Spleen (tissue), 11 donors: ENCODE data around the gene NRXN3. TPM values are rescaled to one million over a fixed set of nuclear protein-coding genes. Genes with fewer than 3 reads are reported as not detected.

Experiments used
- DNase-seq: peaks from one replicate; pipeline ENCODE4 v3.0.0-alpha.2; 2020
- H3K27ac ChIP-seq, 8 donors: fragments of 200-600 bp; sonication (generic) in 7 of 8; 1 replicate in 4 of 8; 2 replicates in 4 of 8; pipeline versions ENCODE4 v1.5.0 to v1.8.0; 2016 to 2021; ENCODE audit warnings: inconsistent platforms in 4 of 8, mild to moderate bottlenecking in 4 of 8, moderate library complexity in 1 of 8
- H3K27me3 ChIP-seq, 7 donors: fragments of 200-600 bp; sonication (generic) in 6 of 7; replicated peaks in 1 of 7; 1 replicate in 4 of 7; 2 replicates in 3 of 7; pipeline versions ENCODE4 v1.5.0 to v1.8.0; 2016 to 2021; ENCODE audit warnings: inconsistent platforms in 3 of 7, mild to moderate bottlenecking in 1 of 7
- H3K36me3 ChIP-seq, 6 donors: fragments of 200-600 bp; sonication (generic) in 5 of 6; 1 replicate in 4 of 6; 2 replicates in 2 of 6; pipeline versions ENCODE4 v1.5.0 to v1.8.0; 2016 to 2021; ENCODE audit warnings: inconsistent platforms in 2 of 6
- H3K4me1 ChIP-seq, 6 donors: fragments of 200-600 bp; sonication (generic) in 5 of 6; 1 replicate in 3 of 6; 2 replicates in 3 of 6; pipeline versions ENCODE4 v1.5.0 to v1.8.0; 2016 to 2021; ENCODE audit warnings: inconsistent platforms in 3 of 6
- H3K4me3 ChIP-seq, 8 donors: fragments of 200-600 bp; sonication (generic) in 7 of 8; 1 replicate in 4 of 8; 2 replicates in 4 of 8; pipeline versions ENCODE4 v1.5.0 to v1.8.0; 2016 to 2021; ENCODE audit warnings: inconsistent platforms in 4 of 8, mild to moderate bottlenecking in 4 of 8, moderate library complexity in 2 of 8
- H3K9me3 ChIP-seq, 8 donors: fragments of 200-600 bp; sonication (generic) in 7 of 8; 1 replicate in 4 of 8; 2 replicates in 4 of 8; pipeline versions ENCODE4 v1.5.0 to v1.8.0; 2016 to 2021; ENCODE audit warnings: inconsistent platforms in 4 of 8
- POLR2A ChIP-seq, 3 donors: fragments of 450-650 bp; IDR thresholded peaks; one replicate each; pipeline ENCODE4 v1.5.1; 2017; ENCODE audit warnings: antibody characterized with exemption in 3 of 3, mild to moderate bottlenecking in 1 of 3
- POLR2AphosphoS5 ChIP-seq, 3 donors: sonication (generic); formaldehyde crosslinking; IDR thresholded peaks; one replicate each; pipeline ENCODE4 v1.5.1; 2017; ENCODE audit warnings: antibody characterized with exemption in 3 of 3
- WGBS, 5 donors: extraction: QIAGEN DNeasy Blood & Tissue Kit in 3 of 5; methylation state at CpG; one replicate each; pipeline versions ENCODE4 v1.1.5 to v1.1.7; 2013 to 2018; 5-methylcytosine and 5-hydroxymethylcytosine counted together
- intact Hi-C: fragments of 100-400 bp; cut with DNase I; formaldehyde crosslinking; loops from one replicate; pipeline ENCODE4 v1.15.0; 2023; ENCODE audit warnings: low total_unique reads
- polyA plus RNA-seq, 3 donors: library from polyadenylated mRNA; stranded (reverse); fragments of 200-250 nt; gene quantifications; one replicate each; pipeline ENCODE4 v1.2.1, GENCODE V29; 2013
- total RNA-seq, 7 donors: library from RNA; depleted of rRNA in 3 of 7; stranded (reverse); fragments of >200 nt in 3 of 7; fragmentation: NEBNext Ultra II Directional in 4 of 7; extraction: Animal tissue kit (Norgen Biotek cat#: 25700) in 4 of 7; gene quantifications; one replicate each; pipeline versions ENCODE4 v1.1.0 to v1.2.1, GENCODE V29; 2016 to 2021
- TF ChIP-seq, protein P1 (sequence below), 11 experiments: fragments of 200-600 bp in 7 of 11; fragments of 450-650 bp in 4 of 11; sonication (generic) in 4 of 11; IDR thresholded peaks in 8 of 11; conservative IDR thresholded peaks in 3 of 11; 1 replicate in 7 of 11; 2 replicates in 4 of 11; pipeline versions ENCODE4 v1.4.0 to v1.8.0; 2016 to 2021; ENCODE audit warnings: antibody characterized with exemption in 11 of 11, inconsistent platforms in 4 of 11, mild to moderate bottlenecking in 1 of 11
- donor health status: healthy with polysubstance abuse.
- donor health status: DM: no; HTN: no; CAD: no; lungs with moderate emphysema.
- donor health status: DM: no; HTN: no; CAD: no.
- donor health status: Bipolar disorder and iron deficiency.
- donor health status: healthy.
- donor health status: DM: no; HTN: no; CAD: no.
- donor health status: DM: yes; HTN: yes; CAD: no.

NRXN3 gene
- total and polyA plus RNA-seq, 10 donors: 0.21 to 11.5 (median 1.6) TPM

DNA sequence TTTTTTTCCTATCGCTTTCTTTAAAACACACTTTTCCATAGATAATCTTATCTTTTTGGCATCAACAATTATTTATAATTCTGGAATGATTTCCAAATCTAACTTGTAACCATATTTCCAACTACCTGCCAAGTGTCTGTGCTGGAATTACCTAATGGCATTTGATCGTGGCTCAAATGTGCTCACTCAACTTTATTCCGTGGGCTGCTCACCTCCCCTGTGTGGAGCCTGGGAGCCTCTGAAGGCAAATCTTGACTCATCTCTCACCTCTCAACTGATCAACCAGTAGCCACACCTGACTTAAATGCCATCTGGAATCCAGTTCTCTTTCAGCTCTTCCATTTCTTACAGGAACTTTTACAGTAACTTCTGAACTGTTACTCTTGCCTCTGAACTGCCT lies 1432.6 kb downstream of the NRXN3 start:
- 83 to 92% (median 87%) methylated on average over 3 of the region's 3 CpGs for WGBS, 5 donors
- no peaks in the 10 kb centered on the region for H3K27me3 ChIP-seq
- intact Hi-C loops: no loop called here
- H3K4me3 ChIP-seq: no peak overlapping the region
- TF ChIP-seq POLR2AphosphoS5 (IDR thresholded peaks at IDR 0.05): no peak
- no peak for TF ChIP-seq POLR2A (IDR thresholded peaks at IDR 0.05)
- TF ChIP-seq, protein P1, sequence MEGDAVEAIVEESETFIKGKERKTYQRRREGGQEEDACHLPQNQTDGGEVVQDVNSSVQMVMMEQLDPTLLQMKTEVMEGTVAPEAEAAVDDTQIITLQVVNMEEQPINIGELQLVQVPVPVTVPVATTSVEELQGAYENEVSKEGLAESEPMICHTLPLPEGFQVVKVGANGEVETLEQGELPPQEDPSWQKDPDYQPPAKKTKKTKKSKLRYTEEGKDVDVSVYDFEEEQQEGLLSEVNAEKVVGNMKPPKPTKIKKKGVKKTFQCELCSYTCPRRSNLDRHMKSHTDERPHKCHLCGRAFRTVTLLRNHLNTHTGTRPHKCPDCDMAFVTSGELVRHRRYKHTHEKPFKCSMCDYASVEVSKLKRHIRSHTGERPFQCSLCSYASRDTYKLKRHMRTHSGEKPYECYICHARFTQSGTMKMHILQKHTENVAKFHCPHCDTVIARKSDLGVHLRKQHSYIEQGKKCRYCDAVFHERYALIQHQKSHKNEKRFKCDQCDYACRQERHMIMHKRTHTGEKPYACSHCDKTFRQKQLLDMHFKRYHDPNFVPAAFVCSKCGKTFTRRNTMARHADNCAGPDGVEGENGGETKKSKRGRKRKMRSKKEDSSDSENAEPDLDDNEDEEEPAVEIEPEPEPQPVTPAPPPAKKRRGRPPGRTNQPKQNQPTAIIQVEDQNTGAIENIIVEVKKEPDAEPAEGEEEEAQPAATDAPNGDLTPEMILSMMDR (IDR thresholded peaks at IDR 0.05 in 8 of 11, conservative IDR thresholded peaks at IDR 0.05 in 3 of 11): no peak
- H3K27ac ChIP-seq: no peak overlapping the region
- no peak for DNase-seq
- no peaks in the 10 kb centered on the region for H3K36me3 ChIP-seq
- H3K9me3 ChIP-seq: peaks cover 0 to 12% (median 0%) of the 10 kb centered on the region in 8 donors
- no peaks in the 10 kb centered on the region for H3K4me1 ChIP-seq

DNA sequence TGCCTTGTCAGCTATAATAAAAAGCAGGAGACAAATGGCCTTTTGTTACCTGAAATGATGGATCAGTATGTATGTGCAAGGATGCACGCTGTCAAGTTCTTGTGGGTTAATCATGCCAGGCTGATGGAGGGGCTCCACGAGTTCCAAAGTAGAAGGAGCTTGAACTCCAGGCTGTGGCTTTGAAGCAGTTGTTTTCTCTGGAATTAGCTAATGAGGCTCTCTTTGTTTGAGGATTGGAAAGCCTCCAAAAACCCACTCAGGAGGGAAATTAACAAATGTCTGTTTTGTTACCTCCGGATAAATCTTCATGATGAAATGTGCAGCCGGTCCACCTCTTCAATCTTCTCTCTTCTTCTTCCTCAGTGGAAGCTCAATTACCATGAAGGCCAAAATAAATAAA lies 1435.7 kb downstream of the NRXN3 start:
- WGBS, 5 donors: 50 to 67% (median 64%) methylated on average over 4 of the region's 4 CpGs
- TF ChIP-seq POLR2A (IDR thresholded peaks at IDR 0.05) (no peak), POLR2AphosphoS5 (IDR thresholded peaks at IDR 0.05) (no peak)
- TF ChIP-seq, protein P1 (IDR thresholded peaks at IDR 0.05 in 8 of 11, conservative IDR thresholded peaks at IDR 0.05 in 3 of 11): no peak
- H3K4me1 ChIP-seq: no peaks in the 10 kb centered on the region
- H3K36me3 ChIP-seq: no peaks in the 10 kb centered on the region
- peaks cover 0 to 12% (median 0%) of the 10 kb centered on the region in 8 donors for H3K9me3 ChIP-seq
- intact Hi-C loops: no loop called here
- no peaks in the 10 kb centered on the region for H3K27me3 ChIP-seq
- H3K27ac ChIP-seq: no peak overlapping the region
- DNase-seq: no peak
- no peak overlapping the region for H3K4me3 ChIP-seq

DNA sequence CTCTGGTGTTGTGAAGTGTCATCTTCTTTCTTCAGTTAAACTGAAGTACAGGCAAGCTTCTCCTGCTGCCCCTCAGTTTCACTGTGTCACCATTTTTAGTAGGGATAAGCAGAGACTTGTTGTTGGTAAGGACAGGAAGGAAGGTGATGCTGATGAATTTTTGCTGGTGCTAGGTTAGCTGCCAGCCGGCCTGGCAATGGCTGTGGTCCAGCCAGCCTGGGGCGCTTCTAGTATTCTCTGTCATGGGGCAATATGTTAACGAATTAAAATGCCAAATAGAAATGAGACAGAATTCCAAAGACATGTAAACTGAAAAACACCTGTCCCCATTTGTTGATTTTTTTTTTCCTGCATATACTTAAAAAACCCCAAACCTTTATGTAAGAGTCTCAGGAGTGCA lies 1438.3 kb downstream of the NRXN3 start:
- no peak for DNase-seq
- 74 to 85% (median 82%) methylated on average over 3 of the region's 3 CpGs for WGBS, 5 donors
- no peaks in the 10 kb centered on the region for H3K4me1 ChIP-seq
- no peak for TF ChIP-seq POLR2AphosphoS5 (IDR thresholded peaks at IDR 0.05)
- no peaks in the 10 kb centered on the region for H3K36me3 ChIP-seq
- H3K27ac ChIP-seq: no peak overlapping the region
- intact Hi-C loops: no loop called here
- peaks cover 0 to 12% (median 0%) of the 10 kb centered on the region in 8 donors for H3K9me3 ChIP-seq
- no peak overlapping the region for H3K4me3 ChIP-seq
- H3K27me3 ChIP-seq: no peaks in the 10 kb centered on the region

DNA sequence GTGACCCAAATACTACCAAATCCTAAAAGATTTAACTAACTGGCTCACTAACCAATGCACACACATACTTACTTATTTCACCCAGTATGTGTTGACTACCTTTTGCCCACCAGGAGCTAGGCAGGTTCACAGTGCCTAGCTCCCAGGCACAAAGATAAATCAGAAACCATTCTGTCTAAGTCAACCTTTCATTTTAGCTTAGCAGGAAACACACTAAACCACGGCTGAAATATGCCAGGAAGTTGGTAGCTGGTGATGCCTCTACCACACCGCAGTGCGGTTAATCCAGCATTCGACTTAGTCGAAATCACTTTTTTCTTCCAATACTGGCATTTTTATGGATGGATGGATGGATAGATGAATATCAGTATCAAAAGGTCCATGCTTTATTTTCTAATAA lies 1443.5 kb downstream of the NRXN3 start:
- H3K36me3 ChIP-seq: no peaks in the 10 kb centered on the region
- peaks cover 0 to 6% (median 0%) of the 10 kb centered on the region in 8 donors for H3K9me3 ChIP-seq
- no peaks in the 10 kb centered on the region for H3K27me3 ChIP-seq
- 31 to 57% (median 42%) methylated on average over 5 of the region's 5 CpGs for WGBS, 5 donors
- no peak overlapping the region for H3K27ac ChIP-seq
- H3K4me1 ChIP-seq: no peaks in the 10 kb centered on the region
- TF ChIP-seq, protein P1 (IDR thresholded peaks at IDR 0.05 in 8 of 11, conservative IDR thresholded peaks at IDR 0.05 in 3 of 11): no peak
- TF ChIP-seq POLR2AphosphoS5 (IDR thresholded peaks at IDR 0.05) (no peak), POLR2A (IDR thresholded peaks at IDR 0.05) (no peak)
- no peak overlapping the region for H3K4me3 ChIP-seq
- no peak for DNase-seq
- intact Hi-C loops: no loop called here

DNA sequence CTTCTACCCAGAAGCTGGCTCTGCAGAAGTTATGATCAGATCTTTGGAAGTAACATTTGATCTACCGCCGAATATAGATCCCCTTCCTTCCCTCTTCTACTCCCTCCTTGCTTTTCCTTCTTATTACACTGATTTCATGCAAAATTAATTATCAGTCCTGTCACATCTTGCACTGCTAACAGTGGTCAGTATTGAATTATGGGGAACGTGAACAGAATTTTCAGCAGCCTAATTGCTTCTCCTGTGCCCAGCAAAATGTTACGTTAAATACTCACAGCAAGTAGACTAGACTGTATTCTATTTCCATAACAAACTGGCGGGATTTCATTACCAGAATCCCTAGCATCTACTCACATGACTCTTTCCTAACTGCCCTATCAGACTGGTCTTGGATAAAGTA lies 1444.3 kb downstream of the NRXN3 start:
- intact Hi-C loops: no loop called here
- no peak for TF ChIP-seq POLR2AphosphoS5 (IDR thresholded peaks at IDR 0.05)
- no peak for TF ChIP-seq POLR2A (IDR thresholded peaks at IDR 0.05)
- TF ChIP-seq, protein P1 (IDR thresholded peaks at IDR 0.05 in 8 of 11, conservative IDR thresholded peaks at IDR 0.05 in 3 of 11): no peak

More for the DNA sequence above, 1444.3 kb downstream of the NRXN3 start:
- Histone ChIP-seq H3K27ac (no peak overlapping the region), H3K36me3 (no peaks in the 10 kb centered on the region), H3K27me3 (no peaks in the 10 kb centered on the region), H3K4me3 (no peak overlapping the region), H3K4me1 (no peaks in the 10 kb centered on the region), H3K9me3 (peaks cover 0 to 6% (median 0%) of the 10 kb centered on the region in 8 donors)
- no peak for DNase-seq
- WGBS, 5 donors: 82 to 95% (median 87%) methylated on average over 5 of the region's 5 CpGs
